H1 (cell line): ENCODE results near the gene PRSS36. TPM values are rescaled to one million over a fixed set of nuclear protein-coding genes. Genes with fewer than 3 reads are reported as not detected.

Experiments used
- polyA plus RNA-seq, 7 experiments: library from polyadenylated mRNA; depleted of rRNA in 3 of 7; stranded (reverse) in 5 of 7; unstranded in 2 of 7; fragments of >200 nt in 5 of 7; fragments of 200-250 nt in 2 of 7; gene quantifications; 1 replicate in 5 of 7; 2 replicates in 1 of 7; 4 replicates in 1 of 7; pipeline versions ENCODE4 v1.2.1 to v1.2.3, GENCODE V29; 2011 to 2013; ENCODE audit warnings: missing spikeins in 2 of 7, mixed read lengths in 2 of 7
- total RNA-seq: library from RNA; stranded (reverse); fragmentation: NEBNext Ultra II Directional; extraction: Animal tissue kit (Norgen Biotek cat#: 25700); gene quantifications from 2 replicates; pipeline ENCODE4 v1.2.1, GENCODE V29; 2021
- TF ChIP-seq, protein P1 (sequence below): IDR thresholded peaks from 2 replicates; pipeline ENCODE4 v1.6.1; 2011; ENCODE audit warnings: low read length, improper control_type of control experiment

PRSS36 gene
- total and polyA plus RNA-seq, 2 of the 8 experiments (the other 6 are each of a cell fraction or from before 2014, with no cell fraction given), result 1.3 to 1.9 TPM

DNA sequence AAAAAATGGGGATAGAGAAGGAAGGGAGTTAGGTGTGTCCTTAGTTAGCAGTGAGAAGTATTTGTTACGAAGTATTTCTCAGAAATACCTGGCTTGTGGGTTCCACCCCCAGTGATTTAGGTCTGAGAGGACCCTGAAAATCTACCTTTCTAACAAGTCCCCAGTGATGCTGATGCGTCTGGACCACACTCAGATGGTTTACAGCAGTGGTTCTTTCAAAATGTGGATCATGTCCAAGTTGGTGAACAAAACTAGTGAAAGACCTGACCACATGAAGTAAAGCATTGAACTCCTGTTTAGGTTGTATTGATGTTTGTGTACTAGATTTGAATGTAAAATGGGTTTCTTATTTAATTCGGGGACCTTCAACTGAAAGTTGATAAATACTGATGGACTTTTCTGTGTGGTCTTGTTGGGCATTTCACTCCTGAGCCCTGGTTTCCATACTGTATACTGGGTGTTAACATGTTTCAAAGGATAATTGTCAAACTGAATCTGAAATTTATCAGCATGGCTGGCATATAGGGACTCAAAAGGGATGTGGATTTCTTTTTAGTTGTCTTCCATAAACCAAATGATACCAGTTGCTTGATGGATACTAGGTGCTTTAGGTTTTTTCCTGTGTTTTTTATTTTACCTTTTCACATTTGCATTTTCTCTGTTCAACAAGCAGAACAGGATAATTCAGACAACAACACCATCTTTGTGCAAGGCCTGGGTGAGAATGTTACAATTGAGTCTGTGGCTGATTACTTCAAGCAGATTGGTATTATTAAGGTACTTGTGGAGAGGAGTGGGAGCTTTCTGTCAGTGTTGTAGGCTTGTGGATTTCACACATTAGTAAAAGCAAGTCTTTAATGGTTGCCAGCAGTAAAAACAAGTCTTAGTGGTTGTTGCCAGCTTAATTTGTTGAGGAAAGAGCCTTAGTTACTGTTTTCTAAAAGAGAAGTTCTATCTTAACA is 38.9 kb upstream of the PRSS36 start (continued):
- TF ChIP-seq, protein P1, sequence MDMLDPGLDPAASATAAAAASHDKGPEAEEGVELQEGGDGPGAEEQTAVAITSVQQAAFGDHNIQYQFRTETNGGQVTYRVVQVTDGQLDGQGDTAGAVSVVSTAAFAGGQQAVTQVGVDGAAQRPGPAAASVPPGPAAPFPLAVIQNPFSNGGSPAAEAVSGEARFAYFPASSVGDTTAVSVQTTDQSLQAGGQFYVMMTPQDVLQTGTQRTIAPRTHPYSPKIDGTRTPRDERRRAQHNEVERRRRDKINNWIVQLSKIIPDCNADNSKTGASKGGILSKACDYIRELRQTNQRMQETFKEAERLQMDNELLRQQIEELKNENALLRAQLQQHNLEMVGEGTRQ, result no peak
